Measurements from ENCODE around the gene SCRN1.

SCRN1 gene

GRCh38 chr7:29889288-29889687, 100.3 kb downstream of the SCRN1 start:
- H3K27ac ChIP-seq, result no peak overlapping the region
- TF ChIP-seq ZFX (IDR thresholded peaks at IDR 0.05) (no peak), CTCF (conservative IDR thresholded peaks at IDR 0.05) (no peak)

GRCh38 chr7:29888006-29888405, 101.6 kb downstream of the SCRN1 start:
- TF ChIP-seq CTCF (conservative IDR thresholded peaks at IDR 0.05) (no peak), ZFX (IDR thresholded peaks at IDR 0.05) (no peak)
- H3K27ac ChIP-seq, result no peak overlapping the region

GRCh38 chr7:29886827-29887226, 102.8 kb downstream of the SCRN1 start:
- no peak overlapping the region for H3K27ac ChIP-seq
- TF ChIP-seq CTCF (conservative IDR thresholded peaks at IDR 0.05) (no peak), ZFX (IDR thresholded peaks at IDR 0.05) (no peak)

GRCh38 chr7:29885626-29886025, 104.0 kb downstream of the SCRN1 start:
- no peak overlapping the region for H3K27ac ChIP-seq
- TF ChIP-seq ZFX (IDR thresholded peaks at IDR 0.05) (no peak), CTCF (conservative IDR thresholded peaks at IDR 0.05) (no peak)

GRCh38 chr7:29884399-29885272, 105.0 kb downstream of the SCRN1 start:
- H3K27ac ChIP-seq, result no peak overlapping the region
- TF ChIP-seq CTCF (conservative IDR thresholded peaks at IDR 0.05), result no peak
- TF ChIP-seq ZFX (IDR thresholded peaks at IDR 0.05), result no peak

- H3K27ac ChIP-seq, result no peak overlapping the region
- TF ChIP-seq ZFX (IDR thresholded peaks at IDR 0.05) (no peak), CTCF (conservative IDR thresholded peaks at IDR 0.05) (no peak)
These were observed 105.9 kb downstream of the SCRN1 start for GRCh38 chr7:29883462-29884398.

- TF ChIP-seq CTCF (conservative IDR thresholded peaks at IDR 0.05) (no peak), ZFX (IDR thresholded peaks at IDR 0.05) (no peak)
- no peak overlapping the region for H3K27ac ChIP-seq
These were observed 107.1 kb downstream of the SCRN1 start for GRCh38 chr7:29882481-29882880.

Measured in C4-2B (cell line).